HG02981 (cell line): Measurements from ENCODE around the gene ALG2.
"Not testable (repeated sequence)": the region's sequence is repeated elsewhere in the genome, so short reads cannot be mapped to it uniquely, and the experiment has no call there.

Experiments
- ATAC-seq: cut with Tn5 transposase; IDR thresholded peaks from one replicate; pipeline ENCODE4 v1.9.1; 2021; ENCODE audit warnings: mild to moderate bottlenecking, moderate library complexity; ENCODE audit not compliant: unreplicated experiment

Gene ALG2

DNA sequence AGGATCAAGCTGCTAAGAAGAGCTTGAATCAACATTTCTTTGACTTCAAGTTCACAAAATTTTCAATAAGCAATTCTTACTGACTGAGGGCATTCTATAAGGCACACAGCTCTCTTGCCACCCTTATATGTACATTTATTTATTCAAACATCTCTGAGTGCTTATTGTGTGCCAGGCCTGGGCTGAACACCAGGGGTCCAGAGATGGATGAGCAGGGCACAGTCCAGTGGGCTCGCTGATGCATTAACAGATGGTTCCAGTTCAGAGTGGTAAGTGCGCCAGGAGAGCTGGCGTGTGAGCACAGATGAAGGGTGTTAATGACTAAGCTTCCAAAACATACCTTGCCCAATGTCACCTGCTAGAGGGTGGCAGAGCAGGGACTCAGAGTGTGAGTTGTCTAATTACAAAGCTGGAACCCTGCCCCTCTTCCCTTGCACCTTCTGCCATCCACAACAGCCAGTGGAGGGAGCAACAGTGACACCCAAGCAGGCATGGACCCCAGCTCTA is 24.6 kb downstream of the ALG2 start:
- no peak for ATAC-seq

DNA sequence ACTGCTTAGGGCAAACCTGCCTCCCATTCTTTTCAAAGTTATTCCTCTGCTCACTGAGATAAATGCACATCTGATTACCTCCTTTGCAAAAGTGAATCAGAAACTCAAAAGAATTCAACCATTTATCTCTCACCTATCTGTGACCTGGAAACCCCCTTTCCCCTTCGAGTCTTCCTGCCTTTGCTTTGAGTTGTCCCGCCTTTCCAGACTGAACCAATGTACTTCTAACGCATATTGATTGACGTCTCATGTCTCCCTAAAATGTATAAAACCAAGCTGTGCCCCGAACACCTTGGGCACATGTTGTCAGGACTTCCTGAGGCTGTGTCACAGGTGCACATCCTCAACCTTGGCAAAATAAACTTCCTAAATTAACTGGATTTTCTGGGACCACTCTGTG is 25.3 kb downstream of the ALG2 start:
- ATAC-seq, result not testable (repeated sequence)

DNA sequence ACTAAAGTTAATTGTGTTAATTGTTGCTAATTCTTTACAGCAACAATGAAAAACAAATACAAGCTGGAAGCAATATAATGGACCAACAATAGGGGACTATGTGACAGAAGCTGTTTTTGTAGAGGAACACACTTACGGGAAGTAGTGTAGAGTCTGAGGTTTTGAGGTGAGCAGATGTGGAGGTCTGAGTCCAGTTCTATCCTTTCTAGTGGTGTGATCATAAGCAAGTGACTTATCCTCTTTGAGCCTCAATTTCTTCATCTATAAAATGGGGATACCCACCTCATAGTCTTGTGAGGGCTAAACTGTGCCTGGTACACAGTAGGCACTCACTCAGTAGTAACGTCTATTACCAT is 28.3 kb downstream of the ALG2 start:
- ATAC-seq, result no peak

DNA sequence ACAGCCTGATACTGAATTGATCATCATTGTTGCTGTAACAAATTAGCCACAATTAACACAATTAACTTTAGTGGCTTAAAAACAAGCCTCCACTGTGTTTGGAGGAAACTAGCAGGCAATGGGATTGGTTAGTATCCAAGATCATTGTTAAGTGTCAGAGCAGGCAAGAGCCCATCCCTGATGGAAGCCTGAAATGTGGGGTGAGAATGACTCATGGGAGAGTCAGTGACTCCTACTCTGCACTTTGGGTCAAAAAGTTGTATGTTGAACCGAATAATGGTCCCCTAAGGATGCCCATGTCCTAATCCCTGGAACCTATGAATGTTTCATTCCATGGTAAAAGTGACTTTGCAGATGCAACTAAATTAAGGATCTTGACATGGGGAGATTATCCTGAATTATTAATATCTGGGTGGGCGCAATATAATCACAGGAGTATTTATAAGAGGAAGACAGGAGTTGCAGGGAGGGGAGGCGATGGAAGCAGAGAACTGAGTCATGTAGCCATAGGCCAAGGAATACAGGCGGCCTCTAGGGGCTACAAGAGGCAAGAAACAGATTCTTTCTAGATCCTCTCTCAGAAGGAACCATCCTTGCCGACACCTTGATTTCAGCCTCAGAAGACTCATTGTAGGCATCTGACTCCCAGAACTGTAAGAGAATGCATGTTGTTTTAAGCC is 28.8 kb downstream of the ALG2 start:
- no peak for ATAC-seq

DNA sequence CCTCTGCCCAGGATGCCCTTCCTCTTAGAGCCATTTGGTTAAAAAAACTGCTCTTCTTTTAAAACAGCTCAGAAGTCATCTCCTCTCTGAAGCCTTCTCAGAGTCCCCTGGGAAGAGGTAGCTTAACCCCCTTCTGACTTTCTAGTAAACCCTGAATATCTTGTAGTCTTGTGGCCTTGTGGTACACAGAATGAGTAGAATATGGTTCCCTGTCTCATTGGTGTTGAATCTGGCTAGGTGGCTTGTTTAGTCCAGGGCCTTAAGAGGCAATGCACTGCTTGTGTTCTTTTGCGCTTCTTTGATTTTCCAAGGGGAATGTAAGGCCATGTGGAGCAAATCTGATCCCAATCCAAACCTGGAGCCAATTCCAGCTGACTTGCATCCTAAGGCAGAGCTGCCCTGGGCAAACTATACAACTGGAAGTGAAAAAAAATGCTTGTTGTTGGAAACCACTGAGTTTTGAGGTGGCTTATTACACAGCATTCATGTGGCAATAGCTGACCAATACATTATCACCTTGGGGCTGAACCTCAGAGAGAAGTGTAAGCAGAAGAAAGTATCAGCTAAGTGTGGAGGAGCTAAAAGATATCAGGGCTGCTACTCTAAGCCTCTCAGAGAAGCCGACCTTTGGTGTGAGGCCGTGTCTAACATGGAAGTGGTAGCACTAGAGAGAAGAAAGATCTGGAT is 31.0 kb downstream of the ALG2 start:
- no peak for ATAC-seq

DNA sequence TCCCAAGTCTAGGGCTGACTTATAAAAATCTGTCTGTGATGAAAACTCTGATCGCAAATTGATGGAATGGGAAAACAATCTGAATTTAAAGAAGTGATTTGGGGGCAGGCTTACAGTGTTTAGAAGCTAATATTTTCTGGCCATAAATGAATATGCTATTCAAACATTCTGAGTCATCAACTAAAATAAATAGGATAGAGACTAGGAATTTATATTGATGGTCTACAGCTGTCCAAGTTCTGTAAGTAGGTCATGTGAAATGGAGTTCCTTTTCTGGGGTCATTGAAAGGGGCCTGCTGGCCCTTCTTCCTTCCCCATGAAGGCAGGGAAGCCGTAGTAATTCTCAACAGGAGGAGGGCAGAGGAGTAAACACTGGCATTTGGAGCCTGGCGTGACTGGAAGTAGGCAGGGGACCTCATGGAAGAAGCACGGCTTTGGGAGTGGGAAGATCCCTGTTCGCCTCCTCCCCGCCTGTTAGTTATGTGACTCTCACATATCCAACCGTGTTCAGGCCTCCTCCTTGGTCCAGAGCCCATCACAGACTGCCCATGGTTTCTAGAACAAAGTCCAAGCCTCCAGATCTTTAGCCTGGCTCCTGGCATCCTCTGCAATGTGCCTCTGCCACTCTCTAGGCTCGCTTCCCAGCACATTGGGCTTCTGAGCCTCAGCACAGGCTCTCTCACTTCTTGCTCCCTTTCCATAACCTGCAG is 31.7 kb downstream of the ALG2 start:
- ATAC-seq, result no peak

DNA sequence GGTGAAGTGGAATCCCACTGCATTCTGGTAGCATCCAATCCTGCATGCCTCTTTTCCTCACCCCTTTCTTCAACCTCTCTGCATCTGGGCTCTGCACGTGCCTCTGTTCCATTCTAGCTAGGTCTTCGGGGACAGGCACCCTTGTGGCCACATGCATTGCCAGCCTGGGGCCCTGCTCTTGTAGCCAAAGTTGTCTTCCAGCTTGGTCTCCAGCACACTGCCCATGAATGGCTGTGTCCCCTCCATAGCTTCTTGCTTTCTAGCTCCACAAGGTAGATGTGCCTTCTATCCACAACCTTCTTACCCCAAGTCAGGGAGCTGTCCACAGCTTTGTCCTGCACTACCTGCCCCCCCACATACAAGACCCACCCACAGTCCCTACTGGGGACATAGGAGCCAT is 32.6 kb downstream of the ALG2 start:
- ATAC-seq, result no peak

DNA sequence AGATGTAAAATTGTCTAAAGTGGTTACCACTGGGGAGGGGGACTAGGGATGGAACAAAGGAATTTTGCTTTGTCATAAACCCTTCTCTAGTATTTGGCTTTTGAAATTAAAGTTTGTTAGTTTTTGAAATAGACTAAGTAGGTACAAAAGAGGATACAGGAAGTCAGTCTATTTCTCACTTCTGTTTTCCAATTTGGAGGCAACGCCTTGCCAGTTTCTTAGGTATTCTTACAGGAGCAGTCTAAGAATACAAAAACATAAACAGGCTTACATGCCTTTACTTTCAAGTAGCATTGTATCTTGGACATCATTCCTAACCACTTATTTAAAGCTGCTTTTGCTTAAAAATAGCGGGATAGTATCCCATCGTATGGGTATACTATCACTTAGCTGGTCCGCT is 34.4 kb downstream of the ALG2 start:
- ATAC-seq, result no peak

DNA sequence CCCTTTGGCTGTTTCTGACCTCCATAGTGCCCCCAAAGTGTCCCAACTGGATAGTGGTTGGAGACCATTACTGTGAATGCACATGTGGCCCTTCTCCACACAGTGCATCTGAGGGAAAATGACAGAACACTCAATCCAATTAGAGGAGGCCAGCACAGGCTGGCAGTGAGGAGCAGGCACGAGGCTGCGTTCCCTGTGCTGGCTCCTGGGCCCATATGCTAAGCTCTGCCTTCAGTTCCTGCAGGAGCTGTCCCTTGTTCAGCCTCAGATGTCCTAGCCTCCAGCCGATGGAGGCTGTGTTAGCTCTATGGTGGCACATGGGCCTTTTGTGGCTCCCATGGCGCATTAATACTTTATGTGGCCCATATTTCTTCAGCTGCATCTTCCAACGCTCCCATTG is 35.8 kb downstream of the ALG2 start:
- no peak for ATAC-seq

DNA sequence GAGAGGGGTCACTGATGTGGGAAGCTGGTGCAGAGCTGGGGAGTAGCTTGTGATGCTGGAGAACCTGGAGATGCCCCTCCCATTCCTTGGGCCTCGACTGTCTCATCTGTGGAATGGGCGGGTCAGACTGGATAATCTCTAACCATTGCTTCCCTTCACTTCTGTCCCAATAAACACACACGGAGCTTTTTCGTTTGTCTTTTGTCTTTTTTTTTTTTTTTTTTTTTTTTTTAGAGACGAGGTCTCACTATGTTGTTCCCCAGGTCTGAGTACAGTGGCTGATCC is 36.5 kb downstream of the ALG2 start:
- no peak for ATAC-seq

DNA sequence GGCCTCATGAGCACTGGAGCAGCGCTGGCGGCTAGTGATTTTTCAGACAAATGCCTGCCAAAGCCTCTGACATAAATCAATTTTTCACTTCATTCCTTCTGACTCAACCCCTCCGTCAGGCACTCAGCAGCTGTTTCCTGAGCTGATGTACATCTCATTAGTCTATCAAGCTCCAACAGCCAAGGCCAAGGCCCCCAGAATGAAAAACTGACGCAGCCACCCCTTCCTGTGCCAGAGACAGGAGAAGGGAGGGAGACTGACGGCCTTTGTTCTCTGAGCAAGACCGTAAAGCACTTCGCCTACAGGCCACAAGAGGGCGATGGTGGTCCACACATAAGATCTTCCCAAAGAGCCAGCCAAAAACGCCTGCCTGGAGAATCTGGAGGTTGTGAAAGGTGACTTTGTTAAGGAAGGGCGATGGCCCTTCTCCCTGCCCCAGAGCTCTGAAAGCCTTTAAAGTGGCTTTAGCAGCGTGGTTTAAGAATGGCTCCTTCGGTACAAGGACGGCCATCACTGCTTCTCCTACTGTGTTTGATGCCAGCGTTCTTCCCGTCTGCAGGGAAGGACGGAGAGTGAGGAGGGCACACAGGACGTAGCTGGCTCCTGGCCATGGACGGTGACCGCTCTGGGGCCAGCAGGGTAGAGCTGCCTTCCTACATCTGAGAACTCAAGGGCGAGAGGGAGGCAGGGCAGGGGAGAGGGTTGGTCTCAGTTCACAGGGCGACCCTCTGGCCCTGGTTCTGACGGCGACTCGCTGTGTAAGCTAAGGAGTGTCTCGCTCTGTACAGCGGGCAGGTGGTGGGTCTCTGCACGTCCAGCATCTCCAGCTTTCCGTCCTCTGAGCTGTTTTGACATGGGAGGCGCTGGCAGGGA is 37.0 kb downstream of the ALG2 start:
- peak; percentile 42 for ATAC-seq

DNA sequence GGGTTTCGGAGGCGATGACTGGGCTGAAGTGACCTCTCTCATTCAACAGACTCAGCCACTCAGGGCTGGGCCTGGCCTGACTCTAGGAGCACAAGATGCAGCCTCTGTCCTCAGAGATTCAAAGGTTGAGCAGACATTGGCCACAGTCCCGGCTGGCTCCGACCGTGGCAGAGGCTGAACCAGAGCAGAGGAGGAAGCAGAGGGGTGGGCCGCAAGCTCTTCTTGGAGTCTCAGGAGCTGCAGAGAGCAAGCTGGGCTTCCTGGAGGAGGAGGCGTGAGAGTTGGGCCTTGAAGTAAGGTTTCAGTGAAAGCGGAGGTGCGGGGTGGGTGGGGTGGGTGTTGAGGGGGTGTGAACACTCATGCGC is 37.6 kb downstream of the ALG2 start:
- ATAC-seq, result no peak

DNA sequence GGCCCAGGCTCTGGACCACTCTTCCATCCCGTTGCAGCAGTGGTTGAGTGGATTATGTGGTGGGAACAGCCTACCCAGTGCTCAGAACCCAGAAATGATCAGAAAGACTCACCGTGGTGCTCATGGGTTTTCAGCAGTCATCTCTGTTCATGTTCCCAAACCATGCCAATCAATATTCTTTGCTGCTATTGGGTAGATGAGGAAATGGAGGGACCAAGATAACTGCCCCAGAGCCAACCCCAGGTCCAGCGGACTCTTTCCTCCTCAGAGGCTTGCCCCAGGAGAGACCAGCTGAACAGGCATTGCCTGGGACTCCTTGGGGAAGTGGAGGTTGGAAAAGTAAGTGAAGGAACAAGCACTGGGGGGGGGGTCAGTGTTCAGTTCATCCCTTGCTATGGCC is 38.1 kb downstream of the ALG2 start:
- no peak for ATAC-seq

DNA sequence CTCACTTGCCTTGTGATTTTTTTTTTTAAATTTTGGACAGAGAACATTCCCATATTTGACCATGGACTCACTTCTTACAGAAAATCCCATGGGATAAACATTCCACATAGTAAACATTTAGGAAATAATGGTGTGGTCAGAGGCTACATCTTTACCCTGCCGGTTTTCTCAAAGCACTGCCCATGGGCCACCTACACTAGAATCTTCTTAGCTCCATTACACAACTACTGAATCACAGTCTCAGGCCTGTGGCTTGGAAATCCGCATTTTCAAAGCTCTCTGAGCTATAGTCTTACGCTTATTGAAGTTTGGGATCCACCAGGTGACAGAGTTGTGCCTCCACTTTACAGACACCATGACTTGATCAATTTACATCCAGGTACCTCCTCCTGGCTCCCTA is 39.4 kb downstream of the ALG2 start:
- no peak for ATAC-seq

DNA sequence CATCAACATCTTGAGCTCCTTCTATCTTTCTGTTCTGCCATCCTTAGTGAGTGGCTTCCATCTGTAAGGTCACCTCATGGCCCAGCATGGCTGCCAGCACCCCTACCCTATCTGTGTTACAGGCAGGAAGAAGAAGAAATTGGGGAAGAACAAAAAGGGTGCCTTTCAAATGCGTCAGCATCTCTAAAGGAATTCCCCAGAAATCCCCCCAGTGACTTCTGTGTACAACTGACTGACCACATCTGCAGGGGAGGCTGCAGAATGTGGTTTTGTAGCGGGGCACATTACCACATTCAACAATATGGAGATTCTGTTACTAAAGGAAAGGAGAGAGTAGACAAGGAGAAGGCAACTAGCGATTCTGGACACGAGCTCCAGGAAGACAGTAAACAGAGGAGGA is 40.1 kb downstream of the ALG2 start:
- no peak for ATAC-seq

DNA sequence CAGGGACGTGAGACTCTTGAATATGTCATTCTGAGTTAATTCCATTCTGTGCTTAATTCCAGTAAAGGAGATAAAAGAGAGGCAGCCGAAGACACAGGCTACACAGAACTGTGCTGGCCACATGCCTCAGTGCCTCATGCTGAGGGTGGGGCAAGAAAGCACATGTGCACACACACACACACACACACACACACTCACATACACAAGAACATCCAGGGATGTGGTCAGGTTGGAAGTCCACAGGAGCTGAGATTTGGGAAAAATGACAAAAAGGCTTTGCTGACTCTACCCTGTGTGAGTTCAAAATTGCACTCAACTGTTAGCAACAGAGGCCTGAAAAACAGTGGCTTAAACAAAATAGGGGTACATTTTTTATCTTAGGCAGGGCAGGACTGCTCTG is 40.5 kb downstream of the ALG2 start:
- ATAC-seq, result no peak

DNA sequence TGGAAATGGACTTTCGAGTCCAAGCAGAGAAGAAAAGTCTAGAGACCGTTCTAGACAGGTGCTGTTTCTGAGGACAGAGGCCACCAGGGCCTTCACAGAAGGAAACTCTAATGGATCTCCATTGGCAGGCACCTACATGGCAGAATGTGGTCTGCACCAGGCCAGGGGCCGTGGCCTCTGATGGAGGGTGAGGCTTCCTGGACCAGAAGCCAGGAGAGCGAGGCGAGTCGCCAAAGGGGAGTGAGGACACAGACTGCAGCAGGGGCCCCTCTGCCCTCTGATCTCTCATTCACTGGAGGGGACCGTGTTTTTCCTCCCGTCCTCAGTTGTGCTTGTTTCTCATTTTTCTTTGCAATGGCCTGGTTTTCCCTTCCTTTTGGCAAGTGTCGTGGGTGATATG is 41.1 kb downstream of the ALG2 start:
- no peak for ATAC-seq

DNA sequence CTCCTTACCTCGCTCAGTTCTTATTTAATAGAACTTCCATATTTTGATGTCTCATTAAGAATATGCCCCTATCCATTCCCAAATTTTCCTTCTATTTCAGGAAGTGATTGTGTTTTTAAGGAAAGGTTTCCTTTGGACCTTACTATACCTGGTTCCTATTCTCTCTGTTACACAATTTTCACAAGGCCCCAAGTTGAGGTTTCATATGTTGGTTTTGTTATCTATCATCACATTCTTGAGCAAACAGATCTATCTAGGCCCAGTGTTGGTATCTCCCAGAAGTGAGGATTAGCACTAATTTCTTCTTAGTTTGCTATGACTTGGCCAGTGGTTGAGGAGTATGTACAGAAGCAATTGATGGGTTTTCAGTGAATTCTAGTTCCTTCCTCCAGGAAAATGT is 41.5 kb downstream of the ALG2 start:
- no peak for ATAC-seq

DNA sequence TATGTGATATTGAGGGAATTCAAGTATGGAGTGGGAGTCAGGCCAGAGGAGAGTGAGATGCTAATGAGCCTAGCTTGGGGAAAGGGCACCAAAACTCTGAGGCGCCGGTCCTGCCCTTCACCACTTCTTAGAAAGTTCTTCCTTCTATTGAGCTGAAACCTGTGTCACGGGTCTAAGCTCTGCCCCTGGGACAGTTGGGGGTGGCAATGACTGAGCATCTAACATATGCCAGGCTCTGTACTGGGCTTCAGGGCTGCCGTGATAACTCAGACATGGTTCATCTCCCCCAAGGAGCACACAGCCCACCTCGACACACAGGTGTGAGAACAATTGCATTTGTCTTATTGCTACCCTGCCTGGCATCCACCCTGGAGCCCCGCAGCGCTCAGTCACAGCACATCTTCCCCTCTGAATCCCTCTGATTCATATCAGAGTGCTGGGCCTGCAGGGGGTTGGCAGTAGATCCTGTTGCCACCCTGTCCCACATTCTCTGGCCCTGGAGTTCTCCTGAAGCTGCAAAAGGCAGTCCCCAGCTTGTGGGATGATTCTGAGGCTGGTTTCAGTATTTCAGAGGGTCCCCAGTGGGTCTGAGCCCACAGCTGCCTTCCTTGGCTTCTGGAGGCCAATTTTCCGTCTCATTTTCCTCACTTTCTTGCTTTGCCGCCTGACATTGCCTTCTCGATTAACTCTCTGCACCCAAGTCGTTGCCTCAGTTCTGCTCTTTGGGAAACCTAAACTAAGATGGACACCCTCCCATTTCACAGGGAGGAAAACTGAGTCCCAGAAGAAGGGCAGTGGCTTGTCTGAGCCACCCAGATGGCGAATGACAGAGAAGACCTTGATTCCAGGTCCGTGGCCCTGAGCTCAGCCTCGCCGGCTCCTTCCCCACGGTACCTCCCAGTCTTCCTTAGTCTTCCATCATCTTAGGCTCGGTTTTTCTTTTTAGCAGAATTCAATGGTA is 42.5 kb downstream of the ALG2 start:
- no peak for ATAC-seq

DNA sequence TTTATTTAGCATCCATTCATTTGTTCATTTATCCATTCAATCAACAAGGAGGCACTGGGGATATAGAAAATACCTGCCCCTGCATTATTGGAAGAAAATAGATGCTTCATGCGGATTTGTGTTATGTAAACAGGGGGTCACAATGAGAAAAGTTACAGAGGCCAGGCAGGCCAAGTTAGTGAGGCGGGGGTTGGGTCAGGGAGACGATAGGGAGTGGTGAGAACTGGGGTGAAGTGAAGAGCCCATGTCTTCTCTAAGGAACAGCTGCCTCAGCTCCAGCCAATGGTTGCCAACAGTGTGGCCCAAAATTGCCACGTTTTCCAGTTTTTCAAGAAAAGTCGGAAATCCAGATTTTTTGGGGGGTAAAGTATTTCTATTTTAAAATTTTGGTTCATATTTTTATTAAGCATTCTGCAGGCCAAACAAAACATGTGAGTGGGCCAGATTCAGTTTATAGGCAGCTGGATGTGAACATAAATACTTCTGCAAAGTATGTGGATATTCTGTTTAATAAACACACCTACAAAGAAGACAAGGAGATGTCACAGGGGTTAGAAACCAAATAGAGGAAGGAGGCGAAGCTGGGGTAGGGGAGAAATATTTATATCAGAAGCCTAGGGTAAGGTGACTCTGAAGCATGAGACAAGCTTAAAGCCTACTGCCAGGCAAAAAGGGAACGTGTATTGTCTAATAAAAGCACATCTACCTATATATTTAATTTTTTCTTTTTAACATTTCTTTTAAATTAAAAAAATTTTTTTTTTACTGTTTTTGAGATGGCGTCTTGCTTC is 44.0 kb downstream of the ALG2 start:
- no peak for ATAC-seq
